Peyer's patch (tissue), 4 donors: ENCODE data around the gene MMP3. TPM values are rescaled to one million over a fixed set of nuclear protein-coding genes. Genes with fewer than 3 reads are reported as not detected.
"Not testable (repeated sequence)": the region's sequence is repeated elsewhere in the genome, so short reads cannot be mapped to it uniquely, and the experiment has no call there.

ENCODE experiments used
- DNase-seq, 3 donors: peaks; one replicate each; pipeline ENCODE4 v3.0.0-alpha.2; 2017 to 2019
- H3K27ac ChIP-seq, 4 donors: fragments of 200-600 bp; sonication (generic); one replicate each; pipeline ENCODE4 v1.5.1; 2016 to 2019
- H3K27me3 ChIP-seq, 2 donors: fragments of 200-600 bp; sonication (generic); one replicate each; pipeline ENCODE4 v1.5.1; 2019
- H3K36me3 ChIP-seq, 3 donors: fragments of 200-600 bp; sonication (generic); one replicate each; pipeline ENCODE4 v1.5.1; 2016 to 2019
- H3K4me1 ChIP-seq, 4 donors: fragments of 200-600 bp; sonication (generic); one replicate each; pipeline ENCODE4 v1.5.1; 2016 to 2019
- H3K4me3 ChIP-seq, 4 donors: fragments of 200-600 bp; sonication (generic); 1 replicate in 3 of 4; 2 replicates in 1 of 4; pipeline ENCODE4 v1.5.1; 2016 to 2019; ENCODE audit warnings: mild to moderate bottlenecking in 1 of 4
- H3K9me3 ChIP-seq, 4 donors: fragments of 200-600 bp; sonication (generic); one replicate each; pipeline ENCODE4 v1.5.1; 2016 to 2019; ENCODE audit warnings: mild to moderate bottlenecking in 1 of 4
- CTCF ChIP-seq, 6 experiments: fragments of 450-650 bp in 4 of 6; fragments of 200-600 bp in 2 of 6; sonication (generic) in 1 of 6; IDR thresholded peaks; one replicate each; pipeline ENCODE4 v1.5.1; 2017 to 2019; ENCODE audit warnings: antibody characterized with exemption in 6 of 6, mild to moderate bottlenecking in 3 of 6, moderate library complexity in 1 of 6
- POLR2A ChIP-seq, 2 donors: fragments of 450-650 bp; IDR thresholded peaks; one replicate each; pipeline ENCODE4 v1.5.1; 2017; ENCODE audit warnings: antibody characterized with exemption in 2 of 2, mild to moderate bottlenecking in 2 of 2, moderate library complexity in 2 of 2
- total RNA-seq, 4 donors: library from RNA; depleted of rRNA; stranded (reverse); fragments of >200 nt; gene quantifications; one replicate each; pipeline ENCODE4 v1.1.0, GENCODE V29; 2016

MMP3 gene
- total RNA-seq, 4 donors from 2014 or later, result 1.5 to 1.8 TPM; not detected in 2

GRCh38 chr11:102879801-102880200 lies 36.4 kb upstream of the MMP3 start:
- DNase-seq, result no peak
- Histone ChIP-seq H3K4me1 (no peaks in the 10 kb centered on the region), H3K36me3 (no peaks in the 10 kb centered on the region), H3K27ac (no peak overlapping the region), H3K4me3 (no peak overlapping the region), H3K27me3 (no peaks in the 10 kb centered on the region), H3K9me3 (no peaks in the 10 kb centered on the region)
- TF ChIP-seq CTCF (IDR thresholded peaks at IDR 0.05) (no peak), POLR2A (IDR thresholded peaks at IDR 0.05) (no peak)

- no peaks in the 10 kb centered on the region for H3K4me1 ChIP-seq
- H3K9me3 ChIP-seq, result no peaks in the 10 kb centered on the region
- H3K4me3 ChIP-seq, result no peak overlapping the region
- DNase-seq, result no peak
- no peaks in the 10 kb centered on the region for H3K36me3 ChIP-seq
- TF ChIP-seq POLR2A (IDR thresholded peaks at IDR 0.05), result no peak
- no peak for TF ChIP-seq CTCF (IDR thresholded peaks at IDR 0.05)
- no peaks in the 10 kb centered on the region for H3K27me3 ChIP-seq
- no peak overlapping the region for H3K27ac ChIP-seq
Observed at GRCh38 chr11:102878595-102878994, 35.2 kb upstream of the MMP3 start.

GRCh38 chr11:102874852-102875251 lies 31.4 kb upstream of the MMP3 start, which contains the start of gene MMP12:
MMP12 (minus strand) TSS chr11:102874982; CDS start chr11:102874937, 45 bp downstream.
- no peak within 1 kb of the TSS for H3K27ac ChIP-seq

GRCh38 chr11:102869354-102869964 lies 26.1 kb upstream of the MMP3 start:
- H3K27me3 ChIP-seq, H3K9me3 ChIP-seq, H3K4me3 ChIP-seq, H3K4me1 ChIP-seq, H3K27ac ChIP-seq, H3K36me3 ChIP-seq, DNase-seq: not testable (repeated sequence)

More at GRCh38 chr11:102874852-102875251, 31.4 kb upstream of the MMP3 start, which contains the start of gene MMP12:
- H3K4me3 ChIP-seq, result no peak within 1 kb of the TSS
- DNase-seq, result no peak
- no peaks in the 10 kb centered on the region for H3K27me3 ChIP-seq
- H3K36me3 ChIP-seq, result no peaks in the 10 kb centered on the region
- H3K4me1 ChIP-seq, result no peaks in the 10 kb centered on the region
- no peaks in the 10 kb centered on the region for H3K9me3 ChIP-seq
- TF ChIP-seq POLR2A (IDR thresholded peaks at IDR 0.05), result no peak
- no peak for TF ChIP-seq CTCF (IDR thresholded peaks at IDR 0.05)

- Histone ChIP-seq H3K36me3 (no peaks in the 10 kb centered on the region), H3K4me3 (no peak overlapping the region), H3K9me3 (no peaks in the 10 kb centered on the region), H3K27ac (no peak overlapping the region), H3K27me3 (no peaks in the 10 kb centered on the region), H3K4me1 (no peaks in the 10 kb centered on the region)
- DNase-seq, result no peak
- TF ChIP-seq CTCF (IDR thresholded peaks at IDR 0.05), result no peak
- TF ChIP-seq POLR2A (IDR thresholded peaks at IDR 0.05), result no peak
Observed at GRCh38 chr11:102868339-102868738, 24.9 kb upstream of the MMP3 start.

- Histone ChIP-seq H3K4me1 (no peaks in the 10 kb centered on the region), H3K4me3 (no peak overlapping the region), H3K9me3 (no peaks in the 10 kb centered on the region), H3K36me3 (no peaks in the 10 kb centered on the region), H3K27ac (no peak overlapping the region), H3K27me3 (no peaks in the 10 kb centered on the region)
- no peak for DNase-seq
- TF ChIP-seq CTCF (IDR thresholded peaks at IDR 0.05) (no peak), POLR2A (IDR thresholded peaks at IDR 0.05) (no peak)
Observed at GRCh38 chr11:102864724-102865123, 21.3 kb upstream of the MMP3 start.
